ENCODE measurements around the gene DBI. TPM values are rescaled to one million over a fixed set of nuclear protein-coding genes. Genes with fewer than 3 reads are reported as not detected.
"Not testable (repeated sequence)": the region's sequence is repeated elsewhere in the genome, so short reads cannot be mapped to it uniquely, and the experiment has no call there.

Gene DBI
- total RNA-seq, 1 experiment from 2014 or later, result 247 TPM

GRCh38 chr2:119354860-119355259, 11.9 kb upstream of the DBI start:
- in situ Hi-C loops (cut with HindIII; ENCODE audit: low pct_unique_long_range_greater_than_20kb, low sequenced_read_pairs), result no loop called here
- DNase-seq (ENCODE audit: low read depth, low spot score), result no peak

- DNase-seq (ENCODE audit: low read depth, low spot score), result no peak
- in situ Hi-C loops (cut with HindIII; ENCODE audit: low pct_unique_long_range_greater_than_20kb, low sequenced_read_pairs), result no loop called here
Observed at GRCh38 chr2:119359774-119360173, 7.0 kb upstream of the DBI start.

GRCh38 chr2:119360423-119360966, 6.3 kb upstream of the DBI start:
- in situ Hi-C loops (cut with HindIII; ENCODE audit: low pct_unique_long_range_greater_than_20kb, low sequenced_read_pairs), result no loop called here
- DNase-seq (ENCODE audit: low read depth, low spot score), result no peak

- in situ Hi-C loops (cut with HindIII; ENCODE audit: low pct_unique_long_range_greater_than_20kb, low sequenced_read_pairs), result no loop called here
- DNase-seq (ENCODE audit: low read depth, low spot score), result no peak
Observed at GRCh38 chr2:119364798-119365197, 2.0 kb upstream of the DBI start.

GRCh38 chr2:119365436-119365835, 1.3 kb upstream of the DBI start:
- no peak for DNase-seq (ENCODE audit: low read depth, low spot score)
- in situ Hi-C loops (cut with HindIII; ENCODE audit: low pct_unique_long_range_greater_than_20kb, low sequenced_read_pairs), result no loop called here

DNA sequence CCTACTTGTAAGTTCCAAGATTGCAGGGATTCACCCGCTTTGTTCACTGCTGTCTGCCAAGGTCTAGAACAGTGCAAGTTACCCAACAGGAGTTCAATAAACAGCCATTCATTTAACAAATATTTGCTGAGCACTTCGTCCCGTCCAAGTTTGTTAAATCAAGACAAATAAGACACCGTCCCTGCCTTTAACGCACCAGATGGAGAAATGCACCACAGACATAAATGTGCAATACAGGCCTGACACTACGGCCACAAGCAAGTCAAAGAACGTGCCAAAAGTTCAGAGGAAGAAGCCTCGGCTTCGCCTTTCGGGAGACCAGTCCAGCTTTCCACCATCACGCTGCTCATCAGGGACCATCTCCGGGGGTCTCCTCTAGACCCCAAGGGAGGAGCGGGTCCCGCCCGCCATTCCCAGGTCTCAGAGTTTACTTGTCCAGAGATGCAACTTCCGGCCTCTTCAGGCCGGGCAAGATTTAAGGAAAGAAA, 572 bp upstream of the DBI start:
- in situ Hi-C loops (cut with HindIII; ENCODE audit: low pct_unique_long_range_greater_than_20kb, low sequenced_read_pairs), result no loop called here
- no peak for DNase-seq (ENCODE audit: low read depth, low spot score)

- in situ Hi-C loops (cut with HindIII; ENCODE audit: low pct_unique_long_range_greater_than_20kb, low sequenced_read_pairs), result no loop called here
- DNase-seq (ENCODE audit: low read depth, low spot score), result no peak
Observed at GRCh38 chr2:119367472-119368099, 809 bp downstream of the DBI start.

GRCh38 chr2:119369845-119370244, 3.1 kb downstream of the DBI start:
- no peak for DNase-seq (ENCODE audit: low read depth, low spot score)
- in situ Hi-C loops (cut with HindIII; ENCODE audit: low pct_unique_long_range_greater_than_20kb, low sequenced_read_pairs), result no loop called here

DNA sequence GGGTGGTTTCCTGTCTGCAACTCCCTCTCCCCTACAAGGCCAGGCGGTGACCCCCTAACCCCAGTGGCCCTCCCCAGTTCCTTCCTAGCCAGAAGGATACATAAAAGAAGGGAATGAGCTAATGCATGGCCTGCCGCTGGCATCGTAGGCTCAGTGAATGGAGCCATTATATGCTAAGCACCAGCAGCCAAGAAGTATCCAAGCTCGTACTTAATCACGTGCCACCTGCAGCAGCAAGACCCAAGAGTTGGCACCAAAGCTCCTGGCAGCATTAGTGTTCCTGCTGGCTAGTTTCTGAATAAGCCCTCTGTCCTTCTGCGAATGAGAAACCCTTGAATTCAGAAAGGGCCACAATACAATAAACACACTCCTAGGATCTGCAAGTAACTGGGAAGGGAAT, 4.3 kb downstream of the DBI start:
- peak; percentile 97 for DNase-seq (ENCODE audit: low read depth, low spot score)
- in situ Hi-C loops (cut with HindIII; ENCODE audit: low pct_unique_long_range_greater_than_20kb, low sequenced_read_pairs), result no loop called here

- no peak for DNase-seq (ENCODE audit: low read depth, low spot score)
- in situ Hi-C loops (cut with HindIII; ENCODE audit: low pct_unique_long_range_greater_than_20kb, low sequenced_read_pairs), result no loop called here
Observed at GRCh38 chr2:119372778-119373568, 6.2 kb downstream of the DBI start.

DNA sequence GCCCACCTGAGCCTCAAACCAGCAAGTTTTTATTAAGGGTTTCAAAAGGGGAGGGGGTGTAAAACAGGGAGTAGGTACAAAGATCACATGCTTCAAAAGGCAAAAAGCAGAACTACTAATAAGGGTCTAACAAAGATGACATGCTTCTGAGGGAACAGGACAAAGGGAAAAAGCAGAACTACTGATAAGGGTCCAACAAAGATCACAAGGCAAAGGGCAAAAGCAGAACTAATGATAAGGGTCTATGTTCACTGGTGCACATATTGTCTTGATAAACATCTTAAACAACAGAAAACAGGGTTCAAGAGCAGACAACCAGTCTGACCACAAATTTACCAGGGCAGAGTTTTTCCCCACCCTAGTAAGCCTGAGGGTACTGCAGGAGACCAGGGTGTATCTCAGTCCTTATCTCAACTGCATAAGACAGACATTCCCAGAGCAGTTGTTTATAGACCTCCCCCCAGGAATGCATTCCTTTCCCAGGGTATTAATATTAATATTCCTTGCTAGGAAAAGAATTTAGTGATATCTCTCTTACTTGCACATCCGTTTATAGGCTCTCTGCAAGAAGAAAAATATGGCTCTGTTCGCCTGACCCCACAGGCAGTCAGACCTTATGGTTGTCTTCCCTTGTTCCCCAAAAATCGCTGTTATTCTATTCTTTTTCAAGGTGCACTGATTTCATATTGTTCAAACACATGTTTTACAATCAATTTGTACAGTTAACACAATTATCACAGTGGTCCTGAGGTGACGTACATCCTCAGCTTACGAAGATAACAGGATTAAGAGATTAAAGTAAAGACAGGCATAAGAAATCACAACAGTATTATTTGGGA, 7.3 kb downstream of the DBI start:
- in situ Hi-C loops (cut with HindIII; ENCODE audit: low pct_unique_long_range_greater_than_20kb, low sequenced_read_pairs); DNase-seq (ENCODE audit: low read depth, low spot score): not testable (repeated sequence)

- DNase-seq (ENCODE audit: low read depth, low spot score); in situ Hi-C loops (cut with HindIII; ENCODE audit: low pct_unique_long_range_greater_than_20kb, low sequenced_read_pairs): not testable (repeated sequence)
Observed at GRCh38 chr2:119376406-119376805, 9.6 kb downstream of the DBI start.

GRCh38 chr2:119376810-119377209, 10.0 kb downstream of the DBI start:
- in situ Hi-C loops (cut with HindIII; ENCODE audit: low pct_unique_long_range_greater_than_20kb, low sequenced_read_pairs), result no loop called here
- DNase-seq (ENCODE audit: low read depth, low spot score), result no peak

- DNase-seq (ENCODE audit: low read depth, low spot score), result no peak
- in situ Hi-C loops (cut with HindIII; ENCODE audit: low pct_unique_long_range_greater_than_20kb, low sequenced_read_pairs), result no loop called here
Observed at GRCh38 chr2:119377294-119377992, 10.7 kb downstream of the DBI start.

DNA sequence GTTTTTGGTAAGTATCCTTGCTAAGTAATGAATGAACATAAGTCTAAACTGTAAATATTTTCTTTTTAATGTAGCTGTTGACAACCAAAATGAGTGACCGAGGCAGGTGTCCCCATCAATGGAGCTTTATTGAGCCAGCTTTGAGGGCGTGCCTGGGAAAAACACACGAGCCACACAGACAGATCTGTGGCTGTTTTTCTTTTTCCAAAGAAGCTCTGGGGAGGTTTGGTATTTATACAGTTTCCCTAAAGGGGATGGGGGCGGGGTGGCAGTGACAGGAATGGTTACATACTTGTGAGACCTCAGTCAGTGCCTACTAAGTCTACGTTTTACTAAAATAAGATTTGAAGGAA, 11.2 kb downstream of the DBI start:
- DNase-seq (ENCODE audit: low read depth, low spot score), result no peak
- in situ Hi-C loops (cut with HindIII; ENCODE audit: low pct_unique_long_range_greater_than_20kb, low sequenced_read_pairs), result no loop called here

GRCh38 chr2:119378566-119378965, 11.8 kb downstream of the DBI start:
- in situ Hi-C loops (cut with HindIII; ENCODE audit: low pct_unique_long_range_greater_than_20kb, low sequenced_read_pairs), result no loop called here
- no peak for DNase-seq (ENCODE audit: low read depth, low spot score)

- in situ Hi-C loops (cut with HindIII; ENCODE audit: low pct_unique_long_range_greater_than_20kb, low sequenced_read_pairs), result no loop called here
- no peak for DNase-seq (ENCODE audit: low read depth, low spot score)
Observed at GRCh38 chr2:119383410-119384140, 16.8 kb downstream of the DBI start.
